Skeletal muscle cell (primary cell): ENCODE results near the gene NLRP6.
"Not testable (repeated sequence)": the region's sequence is repeated elsewhere in the genome, so short reads cannot be mapped to it uniquely, and the experiment has no call there.

Source experiments
- DNase-seq: peaks from one replicate; pipeline ENCODE4 v3.0.0-alpha.2; 2010; ENCODE audit warnings: low read depth
- H3K4me3 ChIP-seq: 2 replicates; pipeline ENCODE4 v1.5.1; 2011; ENCODE audit warnings: low read depth, mild to moderate bottlenecking, control low read depth, low read length, moderate library complexity

The NLRP6 gene

DNA sequence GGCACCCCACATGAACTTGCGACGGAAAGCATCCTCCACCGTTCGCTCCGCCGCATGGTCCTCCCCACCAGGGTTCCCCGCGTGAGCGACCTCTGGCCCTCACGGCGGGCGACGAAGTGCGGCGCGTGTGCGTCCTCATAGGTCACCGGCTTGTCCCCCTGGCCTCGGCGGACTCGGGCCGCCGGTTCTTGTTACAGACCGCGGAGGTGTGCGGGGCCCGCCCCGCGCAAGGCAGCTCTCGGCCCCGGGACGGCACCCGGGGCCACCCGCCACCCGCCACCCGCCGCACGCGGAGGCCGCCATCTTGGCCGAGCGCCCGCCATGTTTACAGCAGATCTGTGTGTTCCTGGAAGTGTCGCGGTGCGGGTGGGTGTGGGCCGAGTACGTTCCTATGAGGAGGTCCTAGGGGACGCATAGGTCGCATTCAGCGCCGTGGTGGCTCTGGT is 25.9 kb downstream of the NLRP6 start:
- no peak overlapping the region for H3K4me3 ChIP-seq
- no peak for DNase-seq

DNA sequence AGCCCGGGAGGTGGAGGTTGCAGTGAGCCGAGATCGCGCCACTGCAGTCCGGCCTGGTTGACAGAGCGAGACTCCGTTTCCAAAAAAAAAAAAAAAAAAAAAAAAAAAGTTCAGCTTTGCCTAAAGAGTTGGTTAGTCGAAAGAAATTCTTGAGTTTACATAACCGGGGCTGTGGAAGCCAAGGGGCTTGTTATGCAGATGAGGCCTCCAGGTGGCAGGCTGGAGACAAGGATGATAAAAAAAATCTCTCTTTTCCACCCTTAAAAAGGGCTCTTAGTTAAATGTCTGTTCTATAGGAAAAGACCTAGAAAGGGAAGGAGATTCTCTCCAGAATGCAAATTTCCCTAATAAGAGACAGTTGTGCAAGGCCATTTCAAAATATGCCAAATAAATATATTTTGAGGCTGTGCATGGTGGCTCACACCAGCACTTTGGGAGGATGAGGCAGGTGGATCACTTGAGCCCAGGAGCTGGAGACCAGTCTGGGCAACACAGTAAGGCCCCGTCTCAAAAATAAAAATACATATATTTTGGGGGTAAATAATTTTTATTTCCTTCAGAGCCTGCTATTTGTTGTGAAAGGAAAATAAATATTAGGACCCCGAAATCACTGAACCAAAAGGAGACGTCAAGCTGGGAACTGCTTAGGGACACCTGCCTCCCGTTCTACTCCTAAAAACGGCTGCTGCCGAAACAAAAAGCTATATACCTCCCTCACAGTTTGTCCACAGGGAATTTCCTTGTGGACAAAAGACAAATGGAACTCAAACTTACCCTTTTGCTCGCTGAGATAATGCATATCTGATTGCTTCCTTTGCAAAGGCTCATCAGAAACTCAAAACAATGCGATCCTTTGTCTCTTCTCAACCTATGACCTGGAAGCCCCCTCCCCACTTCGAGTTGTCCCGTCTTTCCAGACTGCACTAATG is 27.0 kb downstream of the NLRP6 start:
- DNase-seq, result peak; percentile 41
- H3K4me3 ChIP-seq, result no peak overlapping the region

DNA sequence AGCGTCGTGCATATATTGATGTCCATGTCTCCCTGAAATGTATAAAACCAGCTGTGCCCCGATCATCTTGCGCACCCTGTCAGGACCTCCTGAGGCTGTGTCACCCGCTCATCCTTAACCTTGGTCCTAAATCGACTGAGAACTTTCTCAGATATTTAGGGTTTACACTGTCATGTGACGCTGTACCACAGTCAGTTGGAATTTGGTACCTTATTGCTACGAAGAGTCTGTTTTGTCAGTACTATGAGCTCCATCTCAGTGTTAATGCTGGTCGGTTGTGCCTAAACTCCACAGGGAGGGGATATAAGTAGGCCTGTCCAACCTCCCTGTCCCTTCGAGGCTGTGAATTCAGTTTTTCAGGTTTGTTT is 27.6 kb downstream of the NLRP6 start:
- DNase-seq, result no peak
- no peak overlapping the region for H3K4me3 ChIP-seq

DNA sequence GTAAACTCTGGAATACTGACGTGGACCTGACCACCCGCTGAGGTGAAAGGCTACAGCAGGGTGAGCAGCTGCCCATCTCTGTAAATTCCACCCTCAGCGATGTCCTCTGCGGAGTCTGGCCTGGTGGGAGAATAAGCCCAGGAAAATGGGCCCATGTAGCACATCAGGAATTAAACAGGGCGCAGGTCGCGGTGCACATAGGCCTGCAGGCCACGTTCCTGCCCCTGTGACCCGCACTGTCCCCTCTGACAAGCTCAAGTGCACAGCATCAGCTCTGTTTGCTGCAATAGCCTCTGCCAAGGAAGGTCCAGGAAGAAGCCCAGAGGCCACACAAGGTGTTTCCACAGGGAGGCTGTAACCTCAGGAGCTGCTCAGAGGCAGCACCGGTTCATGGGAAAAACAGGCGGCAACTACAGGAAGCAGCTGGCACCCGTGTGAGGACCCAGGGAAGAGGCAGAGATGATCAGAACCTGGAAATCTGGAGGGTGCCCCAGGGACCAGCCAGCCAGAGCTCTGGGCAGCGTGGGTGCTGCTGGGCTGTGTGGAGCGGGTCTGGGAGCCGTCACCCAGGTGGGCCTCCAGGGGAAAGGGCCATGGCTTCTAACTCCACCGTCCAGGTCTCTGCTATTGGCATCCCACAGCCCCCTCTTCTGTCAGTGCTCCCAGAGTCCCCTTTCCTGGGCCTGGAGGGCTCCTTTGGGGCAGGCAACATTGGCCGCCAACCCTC is 28.6 kb downstream of the NLRP6 start:
- no peak overlapping the region for H3K4me3 ChIP-seq
- DNase-seq, result no peak

DNA sequence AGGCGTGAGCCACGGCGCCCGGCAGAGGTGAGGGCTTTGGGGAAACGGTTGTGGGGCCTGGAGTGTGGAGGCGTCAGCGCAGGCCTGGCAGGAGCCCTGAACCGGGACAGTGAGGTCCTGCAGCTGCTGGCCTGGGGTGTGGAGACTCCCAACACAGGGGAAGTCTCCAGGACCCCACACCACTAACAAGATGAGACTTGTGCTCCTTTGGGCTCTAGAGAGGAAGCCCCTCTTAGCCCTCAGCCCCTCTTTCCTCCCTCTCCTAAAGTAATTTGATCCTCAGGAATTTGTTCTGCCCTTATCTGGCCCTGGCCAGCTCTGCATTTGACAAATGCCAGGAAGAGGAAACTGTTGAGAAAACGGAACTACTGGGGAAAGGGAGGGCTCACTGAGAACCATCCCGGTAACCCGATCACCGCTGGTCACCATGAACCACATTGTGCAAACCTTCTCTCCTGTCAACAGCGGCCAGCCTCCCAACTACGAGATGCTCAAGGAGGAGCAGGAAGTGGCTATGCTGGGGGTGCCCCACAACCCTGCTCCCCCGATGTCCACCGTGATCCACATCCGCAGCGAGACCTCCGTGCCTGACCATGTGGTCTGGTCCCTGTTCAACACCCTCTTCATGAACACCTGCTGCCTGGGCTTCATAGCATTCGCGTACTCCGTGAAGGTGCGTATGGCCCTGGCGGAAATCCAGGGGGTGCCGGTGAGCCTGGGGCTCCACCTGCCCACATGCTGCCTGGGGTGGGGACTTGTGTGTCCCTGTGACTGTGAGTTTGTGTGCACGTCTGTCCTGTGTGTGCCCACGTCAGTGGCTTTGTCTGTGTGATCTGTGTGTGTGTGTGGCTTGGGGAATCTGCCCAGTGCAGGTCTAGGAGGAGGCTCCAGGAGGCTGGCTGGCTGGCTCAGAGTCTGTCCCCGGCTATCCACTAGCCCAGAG is 29.8 kb downstream of the NLRP6 start, which contains the start of gene IFITM2:
TSS of gene IFITM2 (plus strand) at position 51 of the 943 bp plus-strand sequence. CDS start at position 428, 377 bp downstream.
- peak; percentile 71 for DNase-seq

DNA sequence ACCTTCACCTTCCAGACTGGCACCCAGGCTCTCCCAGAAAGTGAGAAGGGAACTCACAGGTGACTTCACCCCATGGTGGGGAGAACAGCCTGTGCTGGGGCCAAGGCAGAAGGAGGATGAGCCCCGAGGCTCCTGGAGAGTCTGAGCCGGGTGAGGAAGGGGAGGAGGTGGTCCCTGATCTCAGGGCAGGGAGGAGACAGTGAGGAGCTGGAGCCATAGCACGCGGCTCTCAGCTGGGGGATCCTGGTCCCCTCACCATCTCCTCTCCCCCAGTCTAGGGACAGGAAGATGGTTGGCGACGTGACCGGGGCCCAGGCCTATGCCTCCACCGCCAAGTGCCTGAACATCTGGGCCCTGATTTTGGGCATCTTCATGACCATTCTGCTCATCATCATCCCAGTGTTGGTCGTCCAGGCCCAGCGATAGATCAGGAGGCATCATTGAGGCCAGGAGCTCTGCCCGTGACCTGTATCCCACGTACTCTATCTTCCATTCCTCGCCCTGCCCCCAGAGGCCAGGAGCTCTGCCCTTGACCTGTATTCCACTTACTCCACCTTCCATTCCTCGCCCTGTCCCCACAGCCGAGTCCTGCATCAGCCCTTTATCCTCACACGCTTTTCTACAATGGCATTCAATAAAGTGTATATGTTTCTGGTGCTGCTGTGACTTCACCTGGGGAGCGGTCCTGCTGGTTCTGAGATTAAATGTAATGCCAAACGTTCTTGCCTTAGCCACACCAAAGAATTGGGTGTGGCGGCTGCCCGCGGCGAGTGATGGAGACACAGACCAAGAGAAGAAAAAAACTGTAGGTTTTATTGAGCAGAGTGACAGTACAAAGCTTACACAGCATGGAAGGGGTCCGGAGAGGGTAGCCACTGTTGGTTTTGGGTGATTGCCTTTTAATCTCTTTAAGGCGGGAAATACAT is 30.8 kb downstream of the NLRP6 start:
- peak overlapping the region; percentile 53 for H3K4me3 ChIP-seq
- not testable (repeated sequence) for DNase-seq

More for the DNA sequence above, 29.8 kb downstream of the NLRP6 start, which contains the start of gene IFITM2:
- H3K4me3 ChIP-seq, result peak within 1 kb of the TSS; percentile 53

DNA sequence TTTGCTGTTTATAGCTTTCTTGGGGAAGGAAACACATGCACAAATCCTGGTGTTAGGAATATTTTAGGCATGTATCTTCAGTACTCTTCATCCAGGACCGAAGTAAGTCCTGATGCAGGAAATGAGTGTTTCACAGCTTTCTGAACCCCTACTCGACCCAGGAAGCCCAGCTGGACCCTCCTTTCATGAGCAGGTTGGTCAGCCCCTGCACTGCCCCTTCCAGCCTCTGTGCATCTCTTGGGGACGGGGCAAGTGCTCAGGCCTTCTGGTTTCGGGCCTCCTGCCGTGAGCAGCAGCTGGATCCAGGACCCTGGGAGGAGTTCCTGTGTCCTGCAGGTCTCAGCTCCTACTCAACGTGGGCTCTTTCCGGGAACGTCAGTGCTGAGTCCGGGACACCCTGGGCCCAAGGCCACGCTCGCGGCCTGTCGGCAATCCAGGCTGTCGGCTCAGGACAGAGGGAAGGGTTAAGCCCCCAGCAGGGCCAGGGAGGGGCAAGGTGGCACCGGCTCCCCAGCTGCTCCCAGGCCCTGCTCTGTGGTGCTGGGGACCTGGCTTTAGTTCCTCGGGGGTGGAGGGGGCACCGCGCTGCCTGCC is 31.9 kb downstream of the NLRP6 start:
- H3K4me3 ChIP-seq, result peak overlapping the region; percentile 53
- not testable (repeated sequence) for DNase-seq

DNA sequence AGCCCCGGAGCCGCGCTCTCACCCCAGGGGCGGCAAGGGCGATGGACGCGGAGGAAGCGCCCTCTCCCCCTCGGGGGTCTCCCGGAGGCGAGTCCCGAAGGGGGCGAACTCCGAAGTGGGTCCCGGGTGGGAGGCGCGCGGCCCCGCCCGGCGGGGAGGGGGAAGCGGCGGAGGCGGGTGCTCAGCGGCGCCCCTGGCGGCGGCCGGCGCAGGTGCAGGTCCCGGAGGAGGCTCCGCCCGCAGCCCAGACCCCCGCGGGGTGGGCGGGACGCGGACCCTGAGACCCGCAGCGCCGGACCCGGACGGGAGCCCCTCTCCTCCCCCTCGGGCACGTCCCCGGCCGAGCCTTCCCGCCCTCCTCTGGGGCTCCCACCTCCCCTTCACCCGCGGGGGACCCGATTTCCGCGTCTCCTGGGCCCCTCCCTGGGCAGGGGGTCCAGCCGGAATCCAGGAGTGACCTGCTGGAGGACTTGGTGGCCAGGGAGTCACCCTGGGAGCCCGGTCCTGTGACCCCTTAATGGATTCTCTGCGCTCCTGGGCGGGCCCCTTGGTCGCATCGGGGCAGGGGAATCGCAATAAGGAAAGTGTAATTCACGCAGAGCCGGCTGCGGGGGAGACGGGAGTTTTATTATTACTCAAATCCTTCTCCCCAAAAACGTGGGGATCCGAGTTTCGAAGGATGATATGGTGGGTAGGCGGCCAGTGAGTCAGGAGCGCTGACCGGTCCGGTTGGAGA is 33.0 kb downstream of the NLRP6 start:
- H3K4me3 ChIP-seq, result peak overlapping the region; percentile 27
- not testable (repeated sequence) for DNase-seq

DNA sequence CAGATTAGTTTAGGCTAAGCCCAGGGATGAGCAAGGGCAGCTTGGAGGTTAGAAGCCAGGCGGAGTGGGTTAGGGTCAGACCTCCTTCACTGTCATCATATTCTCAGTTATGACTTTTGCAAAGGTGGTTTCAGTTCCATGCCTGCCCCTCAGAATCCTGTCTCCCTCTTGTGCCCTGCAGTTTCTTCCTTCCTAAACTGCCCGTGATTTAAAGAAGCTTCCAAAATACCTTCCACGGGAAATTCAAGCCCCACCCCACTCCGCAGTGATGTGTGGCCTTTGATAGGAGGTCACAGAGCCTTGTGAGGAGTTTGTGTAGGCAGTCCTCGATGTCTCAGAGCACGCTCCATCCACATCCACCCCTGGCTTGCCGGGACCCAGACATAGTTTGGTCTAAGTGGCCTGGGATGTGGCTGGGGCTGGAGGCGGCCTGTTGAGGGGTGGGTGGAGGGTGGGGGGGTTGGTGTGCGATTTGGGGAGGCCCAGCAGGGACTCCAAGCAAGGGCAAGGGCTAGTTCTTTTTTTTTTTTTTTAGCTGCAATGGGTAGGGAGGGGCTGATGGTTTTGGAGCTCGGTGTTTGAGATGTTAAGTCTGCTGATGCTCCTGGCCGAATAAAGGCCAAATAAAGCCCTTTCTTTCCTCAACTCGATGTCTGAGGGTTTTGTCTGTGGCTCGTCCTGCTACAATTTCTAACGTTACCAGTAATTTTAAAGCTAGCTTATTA is 34.0 kb downstream of the NLRP6 start:
- no peak overlapping the region for H3K4me3 ChIP-seq
- no peak for DNase-seq

DNA sequence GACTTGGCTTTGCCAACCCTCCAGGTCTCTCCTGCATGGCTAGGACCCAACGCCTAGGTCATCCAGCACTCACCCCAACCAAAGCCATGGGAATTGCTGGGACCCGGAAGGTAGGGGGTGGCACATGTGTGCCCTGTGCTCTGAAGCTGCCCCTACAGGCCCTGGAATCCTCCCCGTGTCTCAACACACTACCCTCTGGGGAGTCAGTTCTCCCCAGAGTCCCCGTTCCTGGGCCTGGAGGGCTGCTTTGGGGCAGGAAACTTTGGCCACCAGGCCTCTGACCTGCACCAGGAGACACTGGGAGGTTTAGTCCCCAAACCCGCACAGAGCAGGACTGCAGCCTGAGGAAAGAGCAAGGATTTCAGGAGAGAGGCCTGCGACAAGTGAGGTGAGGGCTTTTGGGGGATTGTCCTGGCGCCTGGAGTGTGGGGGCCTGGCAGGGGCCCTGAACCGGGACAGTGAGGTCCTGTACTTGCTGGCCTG is 35.1 kb downstream of the NLRP6 start:
- no peak overlapping the region for H3K4me3 ChIP-seq
- DNase-seq, result no peak

DNA sequence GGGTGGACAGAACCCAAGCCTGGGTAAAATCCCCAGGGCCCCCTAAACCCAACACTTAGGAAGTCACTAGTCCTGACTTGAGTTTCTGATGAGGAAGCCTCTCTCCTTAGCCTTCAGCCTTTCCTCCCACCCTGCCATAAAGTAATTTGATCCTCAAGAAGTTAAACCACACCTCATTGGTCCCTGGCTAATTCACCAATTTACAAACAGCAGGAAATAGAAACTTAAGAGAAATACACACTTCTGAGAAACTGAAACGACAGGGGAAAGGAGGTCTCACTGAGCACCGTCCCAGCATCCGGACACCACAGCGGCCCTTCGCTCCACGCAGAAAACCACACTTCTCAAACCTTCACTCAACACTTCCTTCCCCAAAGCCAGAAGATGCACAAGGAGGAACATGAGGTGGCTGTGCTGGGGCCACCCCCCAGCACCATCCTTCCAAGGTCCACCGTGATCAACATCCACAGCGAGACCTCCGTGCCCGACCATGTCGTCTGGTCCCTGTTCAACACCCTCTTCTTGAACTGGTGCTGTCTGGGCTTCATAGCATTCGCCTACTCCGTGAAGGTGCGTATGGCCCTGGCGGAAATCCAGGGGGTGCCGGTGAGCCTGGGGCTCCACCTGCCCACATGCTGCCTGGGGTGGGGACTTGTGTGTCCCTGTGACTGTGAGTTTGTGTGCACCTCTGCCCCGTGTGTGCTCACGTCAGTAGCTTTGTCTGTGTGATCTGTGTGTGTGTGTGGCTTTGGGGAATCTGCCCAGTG is 35.8 kb downstream of the NLRP6 start, which contains the start of gene IFITM1:
TSS of gene IFITM1 (plus strand) at position 254 of the 767 bp plus-strand sequence. CDS start at position 385, 131 bp downstream.
- no peak for DNase-seq
- peak within 1 kb of the TSS; percentile 52 for H3K4me3 ChIP-seq

DNA sequence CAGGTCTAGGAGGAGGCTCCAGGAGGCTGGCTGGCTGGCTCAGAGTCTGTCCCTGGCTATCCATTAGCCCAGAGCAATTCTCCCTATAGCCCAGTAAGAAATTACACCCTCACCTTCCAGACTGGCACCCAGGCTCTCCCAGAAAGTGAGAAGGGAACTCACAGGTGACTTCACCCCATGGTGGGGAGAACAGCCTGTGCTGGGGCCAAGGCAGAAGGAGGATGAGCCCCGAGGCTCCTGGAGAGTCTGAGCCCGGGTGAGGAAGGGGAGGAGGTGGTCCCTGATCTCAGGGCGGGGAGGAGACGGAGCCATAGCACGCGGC is 36.3 kb downstream of the NLRP6 start:
- peak overlapping the region; percentile 52 for H3K4me3 ChIP-seq
- DNase-seq, result not testable (repeated sequence)

DNA sequence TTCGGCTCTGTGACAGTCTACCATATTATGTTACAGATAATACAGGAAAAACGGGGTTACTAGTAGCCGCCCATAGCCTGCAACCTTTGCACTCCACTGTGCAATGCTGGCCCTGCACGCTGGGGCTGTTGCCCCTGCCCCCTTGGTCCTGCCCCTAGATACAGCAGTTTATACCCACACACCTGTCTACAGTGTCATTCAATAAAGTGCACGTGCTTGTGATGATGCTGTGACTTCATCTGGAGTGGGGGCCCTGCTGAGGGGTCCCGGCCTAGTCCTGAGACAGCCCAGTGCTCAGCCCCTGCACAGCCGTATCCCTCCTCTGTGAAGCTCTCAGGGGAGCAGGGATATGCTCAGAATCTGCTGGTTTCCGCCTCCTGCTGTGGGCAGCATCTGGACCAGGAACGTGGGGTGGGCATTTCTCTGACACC is 36.9 kb downstream of the NLRP6 start:
- H3K4me3 ChIP-seq, result peak overlapping the region; percentile 52

DNA sequence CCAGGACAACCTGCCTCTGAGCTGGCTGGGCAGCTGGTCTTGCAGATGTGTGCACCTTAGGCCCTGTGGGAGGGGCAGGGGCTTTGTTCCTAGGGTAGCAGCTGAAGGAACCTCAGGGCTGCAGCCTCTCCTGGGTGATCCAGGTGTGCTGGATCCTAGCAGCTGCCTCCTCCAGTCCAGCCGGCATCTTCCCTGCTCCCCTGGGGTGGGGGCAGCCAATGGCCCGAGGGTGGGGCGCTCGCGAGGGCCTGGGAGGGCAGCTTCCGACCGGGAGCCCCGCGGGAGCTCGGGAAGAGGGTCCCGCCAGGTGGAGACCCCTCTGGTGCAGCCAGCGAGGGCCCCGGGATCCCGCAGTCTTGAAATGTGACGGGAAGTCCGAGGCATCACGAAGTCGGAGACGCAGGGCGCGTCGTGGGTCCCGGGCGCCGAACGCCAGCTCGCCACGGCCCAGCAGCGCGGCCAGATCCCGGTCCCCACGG is 37.3 kb downstream of the NLRP6 start:
- DNase-seq, result no peak
- H3K4me3 ChIP-seq, result peak overlapping the region; percentile 52

More for the DNA sequence above, 36.9 kb downstream of the NLRP6 start:
- DNase-seq, result no peak

DNA sequence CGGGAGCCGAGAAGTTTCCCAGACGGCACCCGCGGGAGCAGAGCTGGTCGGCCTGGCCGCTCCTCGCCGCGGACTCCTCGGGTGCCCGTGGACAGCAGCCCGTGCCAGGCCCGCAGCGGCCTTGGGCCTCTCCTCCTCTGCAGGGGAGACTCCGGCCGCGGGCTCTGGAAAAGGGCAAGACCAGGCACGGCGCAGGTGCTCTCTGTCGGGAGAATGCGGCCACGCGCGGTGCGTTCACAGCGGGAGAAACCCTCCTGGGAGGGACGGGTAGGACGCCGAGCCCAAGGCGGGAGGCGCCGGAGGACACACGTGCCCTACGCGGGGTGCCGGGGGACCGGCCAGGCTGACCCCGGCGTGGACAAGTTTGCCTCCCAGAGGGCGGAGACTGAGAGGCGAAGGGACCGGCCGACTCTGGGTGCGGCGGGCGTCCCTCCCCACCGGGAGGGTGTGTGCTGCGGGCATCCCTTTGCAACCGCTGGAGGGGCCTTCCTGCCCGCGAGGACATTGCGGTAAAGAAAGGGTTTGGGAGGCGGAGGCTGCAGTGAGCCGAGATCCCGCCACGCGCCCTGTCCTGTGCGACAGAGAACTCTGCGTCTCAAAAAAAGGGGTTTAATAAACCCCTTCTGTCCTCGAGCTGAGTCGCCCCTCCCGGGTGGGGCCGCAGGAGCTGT is 38.0 kb downstream of the NLRP6 start:
- DNase-seq, result no peak
- H3K4me3 ChIP-seq, result peak overlapping the region; percentile 52
